ENCODE results near the gene RADIL.

Gene RADIL

DNA sequence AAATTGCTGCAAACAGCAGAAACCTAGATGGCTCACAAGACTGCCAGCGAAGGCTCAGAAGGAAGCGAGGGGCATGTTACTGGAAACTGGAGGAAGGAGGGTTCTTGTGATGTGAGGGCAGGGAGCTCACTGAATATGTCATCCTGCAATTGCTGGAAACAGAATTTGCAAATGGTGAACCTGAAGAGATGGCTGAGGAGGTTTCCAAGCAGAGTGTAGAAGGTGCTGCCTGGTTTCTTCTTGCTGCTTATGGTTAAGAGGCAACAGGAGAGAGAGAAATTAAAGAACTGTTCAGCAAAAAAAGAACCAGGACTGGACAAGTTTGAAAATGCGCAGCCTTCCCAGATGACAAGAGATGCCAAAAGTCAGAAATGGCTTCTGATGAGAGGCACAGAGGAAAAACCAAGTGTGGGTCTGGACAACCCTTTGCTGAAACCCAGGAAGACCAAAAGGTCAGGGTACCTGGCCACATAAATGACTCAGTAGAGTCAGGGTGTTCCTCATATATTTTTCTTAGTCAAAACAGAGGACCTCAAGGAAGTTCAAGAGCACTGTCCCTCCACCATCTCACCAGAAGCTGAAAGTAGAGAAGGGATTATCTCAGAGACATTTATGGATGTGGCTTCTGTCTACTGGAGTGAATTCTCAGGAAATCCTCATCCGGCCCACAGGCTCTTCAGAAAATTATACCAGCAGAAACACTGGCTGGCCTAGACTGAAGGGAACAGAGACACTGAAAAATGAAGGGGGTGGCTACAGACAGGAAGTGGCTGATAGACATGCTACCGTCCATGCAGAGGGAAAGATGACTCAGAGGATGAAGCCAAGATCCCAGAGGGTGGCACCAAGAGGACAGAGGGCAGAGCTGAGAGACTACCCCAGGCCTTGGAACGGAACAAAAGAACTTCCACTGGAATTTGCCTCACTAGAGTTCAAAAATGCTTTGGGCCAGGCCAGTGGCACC lies 31.8 kb downstream of the RADIL start:
- no peak for DNase-seq (ENCODE audit: low read depth)

DNA sequence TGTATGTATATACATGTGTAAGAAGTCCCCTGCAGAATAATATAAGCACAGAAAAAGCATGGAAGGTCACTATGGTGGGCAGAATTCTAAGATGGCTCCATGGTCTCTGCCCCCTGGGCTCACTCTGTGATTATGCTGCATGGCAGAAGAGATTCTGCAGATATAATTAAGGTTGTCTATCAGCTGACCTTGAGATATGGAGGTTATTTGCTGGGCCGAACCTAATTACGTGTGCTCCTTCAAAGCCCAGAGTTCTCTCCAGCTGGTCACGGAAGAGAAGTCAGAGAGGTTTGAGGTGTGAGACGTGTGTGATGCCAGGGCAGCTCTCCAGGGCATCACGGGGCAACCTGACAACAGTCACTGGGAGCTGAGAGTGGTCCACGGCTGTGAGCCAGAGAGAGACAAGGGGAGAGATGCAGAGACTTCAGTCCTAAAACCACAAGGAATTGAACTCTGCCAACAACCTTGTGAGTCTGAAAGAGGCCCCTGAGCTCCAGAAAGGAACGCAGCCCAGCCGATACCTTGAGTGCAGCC lies 33.2 kb downstream of the RADIL start:
- DNase-seq (ENCODE audit: low read depth): no peak

DNA sequence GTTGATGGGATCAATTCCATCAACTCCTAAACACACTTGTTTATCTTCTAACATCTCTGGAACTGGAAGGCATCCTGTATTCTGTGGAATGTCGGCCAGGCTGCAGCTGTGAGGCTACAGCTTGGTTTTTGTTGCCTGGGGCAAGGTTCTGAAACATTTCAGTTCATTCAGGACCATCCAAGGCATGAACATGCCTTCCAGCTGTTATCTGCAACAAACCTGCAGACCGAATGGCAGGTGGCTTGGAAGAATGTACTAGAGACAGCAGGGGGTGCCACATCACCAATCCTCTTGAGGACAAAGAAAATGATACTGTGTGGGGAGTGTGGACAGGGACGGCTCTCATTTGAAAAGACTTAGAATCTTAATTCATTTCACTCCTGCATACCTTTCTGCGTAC lies 34.1 kb downstream of the RADIL start:
- no peak for DNase-seq (ENCODE audit: low read depth)

DNA sequence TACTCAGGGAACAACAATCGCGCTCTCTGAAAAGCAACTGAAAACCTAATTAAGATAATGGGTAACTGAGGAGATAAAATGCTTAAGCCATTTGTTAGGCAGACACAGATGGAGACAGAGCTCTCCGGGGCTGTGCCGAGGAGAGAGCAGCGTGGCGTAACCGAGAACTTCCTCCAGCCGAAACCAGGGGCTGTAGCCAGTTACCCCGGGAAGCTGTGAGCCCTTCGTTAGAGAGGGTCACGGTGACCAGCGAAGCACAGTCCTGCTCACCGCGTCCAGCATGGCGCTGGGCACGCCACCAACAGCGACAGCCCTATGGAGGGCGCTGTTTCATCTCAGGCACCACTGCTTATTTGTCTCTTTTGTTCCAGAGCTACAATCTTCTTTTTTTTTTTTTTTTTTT lies 37.8 kb downstream of the RADIL start:
- DNase-seq (ENCODE audit: low read depth): no peak

DNA sequence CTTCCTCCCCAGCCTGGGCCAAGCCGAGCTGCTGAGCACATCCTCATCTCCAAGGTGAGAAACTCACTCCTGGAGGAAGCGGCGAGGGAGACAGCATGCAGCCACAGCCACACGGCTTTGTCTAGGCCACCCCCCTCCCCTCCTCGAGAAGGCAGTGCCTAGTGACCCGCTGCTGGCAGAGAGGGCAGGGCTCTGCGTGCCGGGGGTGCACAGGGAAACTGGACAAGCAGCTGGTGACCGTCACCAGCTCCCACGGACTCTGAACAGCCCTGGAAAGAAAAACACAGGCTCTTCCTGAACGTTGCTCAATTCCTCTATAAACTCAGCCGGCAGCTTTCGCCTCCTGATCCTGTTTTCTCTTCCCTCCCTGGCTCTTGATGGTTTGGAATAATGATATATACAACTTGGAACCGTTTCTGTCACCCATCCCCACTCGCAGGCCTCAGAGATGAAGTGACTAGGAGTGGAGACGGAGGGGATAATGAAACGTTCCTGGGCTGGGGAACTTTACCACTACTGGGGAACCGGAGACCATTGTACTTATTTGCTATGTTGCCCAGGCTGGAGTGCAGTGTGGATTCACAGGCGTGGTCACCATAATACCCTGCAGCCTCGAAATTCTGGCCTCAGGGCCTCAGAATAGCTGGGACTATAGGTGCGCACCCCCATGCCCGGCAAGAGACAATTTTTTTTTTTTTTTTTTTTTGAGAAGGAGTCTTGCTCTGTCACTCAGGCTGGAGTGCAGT lies 41.0 kb downstream of the RADIL start:
- no peak for DNase-seq (ENCODE audit: low read depth)

DNA sequence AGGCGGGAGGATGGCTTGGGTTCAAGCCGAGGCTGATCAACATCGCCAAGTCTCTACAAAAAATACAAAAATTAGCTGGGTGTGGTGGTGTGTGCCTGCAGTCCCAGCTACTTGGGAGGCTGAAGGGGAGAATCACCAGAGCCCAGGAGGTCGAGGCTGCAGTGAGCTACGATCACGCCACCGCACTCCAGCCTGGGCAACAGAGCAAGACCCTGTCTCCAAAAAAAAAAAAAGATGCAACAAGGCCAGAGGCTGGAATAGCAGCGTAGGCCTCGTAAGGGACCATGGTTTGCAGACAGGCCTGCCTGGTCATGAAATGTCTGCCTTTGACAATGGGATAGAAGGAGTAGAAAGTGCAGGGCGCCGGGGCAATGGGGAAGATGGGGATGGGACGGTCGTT lies 41.7 kb downstream of the RADIL start:
- no peak for DNase-seq (ENCODE audit: low read depth)

DNA sequence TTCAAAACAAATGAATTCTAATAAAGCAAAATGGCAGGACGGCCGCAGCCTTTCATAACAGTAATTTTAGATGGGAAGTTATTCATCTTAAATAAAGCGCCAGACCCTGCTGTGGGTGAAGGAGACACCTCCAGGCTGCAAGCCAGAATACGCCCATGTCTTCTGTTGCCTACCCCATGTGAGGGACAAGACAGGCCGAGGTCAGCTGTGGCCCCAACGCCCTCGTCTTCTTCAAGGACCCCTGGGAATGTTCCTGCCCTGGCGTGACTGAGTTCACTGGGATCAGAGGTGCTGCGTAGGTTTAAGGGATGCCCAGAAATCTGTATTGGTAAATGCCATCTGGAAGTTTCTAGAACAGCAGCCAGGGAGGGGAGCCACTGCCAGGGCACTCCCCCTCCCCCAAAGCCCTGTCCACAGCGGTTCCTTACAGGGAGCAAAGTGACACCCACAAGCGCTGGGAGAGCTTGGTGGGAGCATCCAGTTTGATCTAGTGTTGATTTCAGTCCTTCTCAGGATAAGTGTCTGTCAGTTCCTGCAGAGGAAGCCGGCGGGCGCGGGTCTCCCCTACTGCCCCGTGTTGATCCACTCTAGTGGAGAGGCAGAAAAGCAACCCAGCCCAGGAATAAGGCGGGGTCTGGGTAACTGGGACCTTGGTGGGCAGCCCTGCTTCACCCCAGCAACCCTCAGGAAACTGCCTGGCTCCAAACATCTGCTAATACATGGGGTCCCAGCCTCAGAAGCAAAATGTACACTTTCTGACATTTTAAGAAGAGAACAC lies 42.3 kb downstream of the RADIL start:
- no peak for DNase-seq (ENCODE audit: low read depth)

DNA sequence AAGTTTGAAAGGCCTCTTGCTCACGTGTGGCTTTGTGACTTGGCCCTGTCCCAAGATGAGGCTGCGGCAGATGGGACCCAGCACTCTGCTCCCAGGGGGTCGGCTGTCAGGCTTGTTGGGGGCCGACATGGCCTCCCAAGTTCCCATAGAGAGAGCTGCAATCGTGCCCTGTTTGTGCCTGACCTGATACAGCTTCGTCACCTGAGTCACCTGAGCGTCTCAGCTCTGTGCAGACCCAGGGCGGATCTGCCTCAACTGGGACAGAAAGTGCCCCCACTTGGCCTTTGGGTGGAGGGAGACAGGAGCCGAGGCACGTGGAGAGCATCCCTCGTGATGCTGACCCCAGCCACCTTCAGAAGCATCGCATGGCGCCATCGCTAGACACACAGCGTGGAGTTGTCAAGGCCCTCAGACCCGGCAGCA lies 43.4 kb downstream of the RADIL start:
- DNase-seq (ENCODE audit: low read depth): no peak

DNA sequence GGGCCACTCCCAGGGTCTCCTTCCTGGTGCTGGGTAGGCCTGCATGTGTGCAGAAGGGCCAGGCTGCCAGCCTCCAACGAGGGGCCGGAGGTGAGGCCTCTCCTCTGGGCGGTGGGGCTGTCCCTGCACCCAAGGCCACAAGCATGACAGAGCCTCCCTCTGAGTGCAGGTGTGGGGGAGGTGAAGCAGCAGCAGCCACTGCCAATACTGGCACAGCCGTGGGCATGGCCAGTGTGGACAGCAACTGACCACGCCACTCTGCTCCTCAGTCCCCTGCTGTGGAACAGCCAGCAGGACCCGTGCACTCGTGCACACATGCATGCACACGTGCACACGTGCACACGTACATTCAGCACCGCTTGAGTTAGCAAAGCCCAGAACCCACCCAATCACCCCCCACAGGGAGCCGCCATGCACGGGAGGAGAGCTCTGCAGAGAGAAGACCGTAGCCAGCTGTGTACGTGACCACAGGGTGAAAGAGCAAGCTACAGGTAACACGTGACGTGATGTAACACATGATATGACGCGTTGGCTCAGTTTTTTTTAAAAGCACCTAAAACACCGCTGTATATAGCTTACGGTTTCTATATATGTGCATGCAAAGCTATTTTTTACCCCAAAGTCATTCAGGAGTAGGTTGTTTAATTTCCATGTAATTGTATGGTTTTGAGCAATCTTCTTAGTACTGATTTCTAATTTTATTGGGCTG lies 44.7 kb downstream of the RADIL start:
- DNase-seq (ENCODE audit: low read depth): no peak

DNA sequence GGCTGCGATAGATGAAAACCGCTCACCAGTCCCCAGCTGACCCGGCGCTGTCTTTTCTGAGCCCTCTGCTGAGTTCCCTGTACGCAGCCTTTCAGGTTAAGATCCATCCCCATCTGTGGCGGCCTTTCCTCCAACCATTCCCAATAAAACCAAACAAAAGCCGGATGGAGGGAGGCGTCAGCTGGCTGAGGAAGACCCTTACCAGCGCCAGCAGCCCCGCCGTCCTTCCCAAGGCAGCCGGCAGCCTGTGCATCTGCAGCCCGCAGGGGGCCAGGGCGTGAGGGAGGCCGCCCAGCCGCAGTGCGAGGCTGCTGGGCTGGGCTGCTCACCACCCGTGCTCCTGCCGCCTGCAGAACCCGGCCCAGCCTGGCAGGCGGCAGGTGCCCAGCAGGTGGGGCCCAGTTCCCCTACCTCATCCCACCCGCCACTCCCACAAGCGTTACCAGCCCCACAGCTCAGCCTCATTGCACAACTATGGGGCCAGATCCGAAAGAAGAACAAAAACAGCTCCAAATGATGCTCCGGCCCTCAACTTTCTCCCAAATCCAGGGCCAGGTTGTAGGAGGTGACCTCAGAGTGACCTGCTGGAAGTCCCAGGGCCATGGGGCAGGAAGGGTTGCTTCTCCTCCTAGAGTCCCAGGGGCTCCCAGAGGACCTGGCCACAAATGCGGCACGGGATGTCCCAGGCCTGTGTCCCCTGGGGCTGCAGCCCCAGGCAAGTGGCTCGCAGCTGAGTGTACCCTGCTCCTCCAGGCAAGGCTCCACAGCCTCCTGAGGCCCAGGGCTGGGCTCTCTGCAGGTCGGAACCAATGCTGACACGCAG lies 45.5 kb downstream of the RADIL start:
- DNase-seq (ENCODE audit: low read depth): no peak

DNA sequence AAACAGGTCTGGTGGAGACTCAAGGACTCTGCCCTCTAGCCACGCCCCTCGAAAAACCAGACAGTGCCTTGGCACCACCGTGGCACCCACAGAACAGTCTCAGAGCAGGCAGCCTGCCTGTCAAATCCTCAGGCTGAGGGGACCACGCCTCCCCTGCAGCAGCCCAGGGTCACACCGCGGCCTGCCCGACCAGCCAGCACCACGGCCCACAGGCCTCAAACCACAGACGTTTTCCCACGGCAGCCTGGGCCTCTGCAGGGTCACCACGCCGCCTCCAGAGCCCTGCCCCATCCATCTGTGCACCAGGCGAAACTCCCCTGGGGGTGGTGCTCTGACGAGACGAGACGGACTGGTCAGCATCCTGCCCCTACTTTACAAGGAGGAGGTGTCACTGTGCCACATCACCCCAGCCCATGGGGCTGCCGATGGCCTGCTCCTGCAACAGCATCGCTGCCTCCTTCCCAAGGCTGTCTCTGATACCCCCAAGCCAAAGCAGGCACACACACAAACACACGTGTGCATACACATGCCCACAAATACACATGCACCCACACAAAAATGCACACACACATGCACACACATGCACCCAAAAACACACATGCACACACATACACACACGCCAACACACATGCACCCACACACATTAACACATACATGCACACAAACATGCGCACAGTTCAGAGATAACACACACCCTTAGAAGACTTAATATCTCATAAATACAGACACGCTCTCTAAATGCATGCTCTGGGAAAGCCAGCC lies 46.3 kb downstream of the RADIL start:
- DNase-seq (ENCODE audit: low read depth): no peak

DNA sequence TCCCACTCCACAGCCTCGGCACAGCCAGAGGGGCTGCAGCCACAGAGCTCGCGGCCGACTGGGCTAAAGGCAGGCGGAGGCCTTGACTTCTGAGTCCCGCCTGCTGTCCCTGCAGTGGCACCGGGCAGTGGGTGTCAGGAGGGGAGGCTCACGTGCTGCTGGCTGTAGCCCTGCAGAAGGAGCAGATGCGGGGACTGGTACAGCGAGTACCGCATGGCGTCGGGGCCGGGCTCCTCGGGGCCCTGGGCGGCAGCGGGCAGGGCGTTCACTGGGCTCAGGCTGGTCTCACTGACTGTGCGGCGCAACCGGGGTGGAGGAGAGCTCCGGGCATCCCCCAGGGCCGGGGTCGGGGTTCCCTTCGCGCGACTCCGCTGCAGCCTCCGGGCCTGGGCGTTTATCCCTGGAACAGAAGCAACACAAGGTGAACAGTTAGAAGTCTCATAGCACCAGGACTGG lies 47.3 kb downstream of the RADIL start:
- no peak for DNase-seq (ENCODE audit: low read depth)

DNA sequence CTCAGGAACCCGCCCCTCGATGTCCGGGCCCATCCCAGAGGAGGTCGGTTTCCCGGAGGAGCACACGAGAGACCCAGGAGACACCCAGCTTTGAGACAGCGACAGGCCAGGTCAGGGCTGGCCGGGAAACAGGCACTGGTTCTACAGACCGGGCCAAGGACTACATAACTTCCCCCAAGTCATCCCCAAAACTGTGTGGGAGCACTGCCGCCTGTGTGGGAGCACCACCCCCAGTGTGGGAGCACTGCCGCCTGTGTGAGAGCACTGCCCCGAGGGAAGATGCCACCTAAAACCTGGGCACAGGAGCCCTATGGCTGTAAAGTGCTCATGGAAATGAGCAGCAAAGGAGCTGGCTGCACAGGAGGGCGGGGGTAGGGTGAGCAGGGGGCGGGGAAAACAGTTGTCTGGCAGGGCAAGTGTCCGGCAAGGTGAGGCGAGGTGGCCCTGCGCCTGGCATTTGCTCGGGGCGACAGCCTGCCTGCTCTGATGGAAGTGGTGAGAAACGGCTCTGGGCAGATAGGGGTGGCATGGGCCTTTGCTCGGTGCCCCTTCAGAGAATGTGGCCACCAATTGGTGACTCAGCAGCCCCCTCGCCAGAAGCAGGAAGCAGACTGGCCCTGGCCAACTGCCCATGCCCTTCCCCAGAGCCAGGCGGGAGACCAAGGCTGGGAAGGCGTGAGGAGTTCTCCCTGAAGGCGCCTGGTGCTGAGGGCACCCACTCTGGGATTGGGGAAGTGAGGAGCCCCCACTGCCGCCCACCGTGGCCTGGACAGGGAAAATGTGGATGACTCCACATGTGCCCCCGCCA lies 47.9 kb downstream of the RADIL start:
- no peak for DNase-seq (ENCODE audit: low read depth)

DNA sequence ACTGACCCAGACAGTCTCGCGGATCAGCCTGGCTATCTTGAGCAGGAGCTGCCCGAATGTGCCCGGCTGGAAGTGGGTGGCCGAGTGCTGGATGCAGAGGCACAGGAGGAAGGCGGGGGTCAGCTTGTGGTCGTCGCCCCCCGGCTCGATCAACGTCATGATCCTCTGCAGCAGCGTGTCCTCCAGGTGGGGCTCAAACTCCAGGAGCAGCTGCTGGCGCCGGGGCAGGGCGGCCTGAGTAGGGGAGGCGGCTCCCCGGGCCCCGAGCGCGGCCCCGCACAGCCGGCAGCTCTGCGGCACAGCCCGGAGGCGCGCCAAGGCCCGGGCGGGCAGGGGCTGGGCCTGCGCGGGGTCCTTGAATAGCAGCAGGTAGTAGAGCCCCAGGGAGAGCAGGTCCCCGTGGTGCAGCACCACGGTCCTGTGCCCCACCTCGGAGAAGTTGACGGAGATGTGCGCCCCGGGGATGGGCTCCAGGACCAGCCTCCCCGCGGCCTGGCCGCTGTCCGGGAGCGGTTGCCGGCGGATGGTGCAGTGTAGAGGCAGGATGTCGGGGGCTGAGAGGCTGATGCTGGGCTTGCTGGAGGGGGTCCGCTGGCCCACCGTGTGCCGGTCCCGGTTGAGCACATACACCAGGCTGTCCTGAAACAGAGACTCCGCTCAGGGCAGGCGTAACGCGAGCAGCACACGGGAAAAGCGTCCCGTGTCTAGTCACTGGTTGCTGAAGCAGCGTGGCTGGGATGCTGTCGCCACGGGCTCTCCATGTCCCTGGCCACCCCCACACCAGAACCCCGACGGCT lies 48.7 kb downstream of the RADIL start:
- DNase-seq (ENCODE audit: low read depth): no peak

DNA sequence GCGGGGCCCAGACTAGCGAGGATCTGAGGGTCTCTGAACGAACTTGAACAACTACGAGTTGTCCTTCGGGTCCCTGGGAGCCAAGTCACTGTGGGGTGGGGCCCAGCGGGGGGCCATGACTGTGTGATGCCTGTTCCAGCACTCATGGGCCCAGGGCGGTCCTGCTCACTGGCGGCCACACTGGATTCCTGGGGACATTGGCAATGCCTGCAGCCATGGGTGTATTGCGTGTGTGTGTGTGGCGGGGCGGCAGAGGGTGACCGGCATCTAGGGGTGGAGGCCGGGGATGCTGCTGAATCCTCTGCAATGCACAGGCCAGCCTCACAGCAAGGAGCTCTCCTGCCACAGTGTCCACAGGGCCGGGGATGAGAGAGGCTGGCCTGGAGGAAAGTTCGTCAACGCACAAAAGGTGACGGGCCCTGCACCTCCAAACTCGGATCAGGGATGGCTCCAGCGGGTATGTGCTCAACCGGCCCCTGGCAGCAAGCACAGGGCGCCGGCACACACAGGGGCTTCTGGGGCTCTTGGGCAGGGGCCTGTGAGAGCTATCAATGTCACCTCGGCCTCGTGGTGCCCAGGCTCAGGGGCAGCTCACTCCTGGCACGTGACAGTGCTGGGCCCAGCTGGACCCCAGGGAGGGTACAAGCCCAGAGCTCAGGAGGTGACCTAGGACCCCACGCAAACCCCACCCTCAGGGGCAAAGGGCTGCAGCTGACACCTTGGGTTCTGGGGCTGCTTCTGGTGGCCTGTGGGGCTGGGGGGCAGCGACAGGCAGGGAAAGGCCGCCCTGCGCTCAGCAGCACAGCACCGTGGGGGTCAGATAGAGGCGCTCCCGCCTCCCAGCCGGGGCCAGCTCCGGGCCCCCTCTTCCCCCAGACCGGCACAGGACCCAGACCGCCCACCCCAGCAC lies 49.6 kb downstream of the RADIL start:
- no peak for DNase-seq (ENCODE audit: low read depth)

DNA sequence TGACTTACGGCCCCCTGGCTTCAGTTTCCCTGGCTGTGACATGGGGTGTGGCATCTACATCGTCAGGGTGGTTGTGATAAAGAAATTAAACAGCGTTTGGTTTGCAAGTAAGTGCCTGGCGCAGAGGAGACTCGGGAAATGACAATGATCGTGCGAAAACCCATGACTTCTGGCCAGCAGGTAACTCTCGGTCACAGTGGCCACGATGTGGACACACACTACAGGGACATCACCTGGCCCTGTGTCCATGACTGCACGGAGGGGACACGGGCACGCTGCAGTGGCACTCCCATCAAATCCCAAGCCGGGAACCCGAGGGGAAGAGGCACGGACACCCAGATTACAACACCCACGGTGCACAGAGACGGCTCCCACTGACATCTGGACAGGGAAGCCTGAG lies 50.3 kb downstream of the RADIL start:
- DNase-seq (ENCODE audit: low read depth): no peak

DNA sequence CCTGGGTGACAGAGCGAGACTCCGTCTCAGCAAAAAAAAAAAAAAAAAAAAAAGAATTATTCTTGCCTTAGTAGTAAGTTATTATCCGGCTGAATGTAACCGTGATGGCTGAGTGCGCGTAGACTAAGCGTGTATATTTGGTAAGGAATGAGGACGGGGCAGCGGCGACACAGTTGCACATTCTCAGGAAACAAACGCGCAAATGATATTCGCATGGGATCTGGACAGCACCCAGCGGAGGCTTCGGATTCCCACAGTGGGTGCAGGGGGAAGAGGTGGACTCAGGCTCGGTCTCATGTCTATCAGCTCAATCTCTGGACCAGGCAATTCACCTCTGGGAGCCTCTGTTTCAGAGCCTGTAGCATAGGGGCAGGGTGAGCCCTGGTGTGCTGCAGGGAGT lies 50.8 kb downstream of the RADIL start:
- no peak for DNase-seq (ENCODE audit: low read depth)
